HEK293T (cell line): ENCODE measurements around the gene JAZF1.

ENCODE experiments used
- BHLHE40 ChIP-seq: fragments of 450-650 bp; IDR thresholded peaks from 2 replicates; pipeline ENCODE4 v1.6.1; 2016; ENCODE audit warnings: mild to moderate bottlenecking, moderate library complexity, borderline replicate concordance
- FOXK2 ChIP-seq: fragments of 450-650 bp; IDR thresholded peaks from 2 replicates; pipeline ENCODE4 v1.6.1; 2016; ENCODE audit warnings: mild to moderate bottlenecking
- SP1 ChIP-seq: fragments of 450-650 bp; IDR thresholded peaks from 2 replicates; pipeline ENCODE4 v1.6.1; 2017
- TARDBP ChIP-seq: fragments of 450-650 bp; IDR thresholded peaks from 2 replicates; pipeline ENCODE4 v1.6.1; 2016

DNA sequence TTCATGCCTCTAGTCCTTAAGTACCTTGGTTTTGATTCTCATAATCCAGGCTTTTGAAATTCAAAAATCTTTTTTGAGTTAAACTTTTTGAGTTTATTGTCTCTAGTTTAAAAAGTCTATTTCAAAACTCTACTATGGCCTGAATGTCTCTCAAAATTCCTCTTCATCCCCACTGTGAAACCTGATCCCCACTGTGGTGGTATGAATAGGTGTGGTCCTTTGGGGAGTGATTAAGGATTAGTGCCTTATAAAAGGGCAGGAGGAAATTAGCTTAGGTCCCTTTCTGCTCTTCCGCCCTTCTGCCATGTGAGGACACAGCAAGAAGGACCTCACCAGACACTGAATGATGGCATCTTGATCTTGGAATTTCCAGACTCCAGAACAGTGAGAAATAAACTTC lies 44.1 kb upstream of the JAZF1 start:
- TF ChIP-seq BHLHE40 (no peak), FOXK2 (no peak), TARDBP (no peak), SP1 (no peak)
